HCT116 (cell line): ENCODE measurements around the gene RAD50. TPM values are rescaled to one million over a fixed set of nuclear protein-coding genes. Genes with fewer than 3 reads are reported as not detected.

Experiments used
- ATAC-seq: fragments of 200-7000 bp; cut with Tn5 transposase; 2 replicates; pipeline ENCODE4 v1.9.1; 2020; ENCODE audit warnings: mild to moderate bottlenecking, moderate library complexity
- BruUV-seq: library from RNA; stranded (reverse); fragments of 400-500 nt; replicated peaks from 2 replicates; lab custom pipeline; 2021; lab: Mats Ljungman, UMichigan
- CTCF ChIA-PET: fragments of 300-600 bp; sonication (Branson Sonifier 250); formaldehyde crosslinking; loops from one replicate; lab custom pipeline; 2021; ENCODE audit warnings: antibody characterized with exemption; lab: Charles Lee
- POLR2A ChIA-PET: fragments of 300-600, 350-600 bp; sonication (Branson Sonifier 250); formaldehyde crosslinking; loops from one replicate; lab custom pipeline; 2021; ENCODE audit warnings: antibody characterized with exemption; lab: Charles Lee
- RAD21 ChIA-PET, 2 experiments: fragments of 300-600 bp; sonication (Branson Sonifier 250); formaldehyde crosslinking; loops; one replicate each; lab custom pipeline; 2023; ENCODE audit warnings: low total read pairs in 2 of 2; ENCODE audit not compliant: uncharacterized antibody in 2 of 2, unreplicated experiment in 2 of 2, low non-redundant PET in 1 of 2; lab: Charles Lee
- DNase-seq: peaks from one replicate; pipeline ENCODE4 v3.0.0-alpha.2; 2010; ENCODE audit warnings: low read depth, low spot score
- H2AFZ ChIP-seq: fragments of 200-600 bp; shearing (Covaris generic), sonication (generic); 2 replicates; pipeline ENCODE4 v1.6.1; 2017; ENCODE audit warnings: low read depth, mixed run types, mixed read lengths, antibody characterized with exemption, low read length; ENCODE audit not compliant: poor library complexity, severe bottlenecking
- H3K27ac ChIP-seq: 2 replicates; pipeline ENCODE4 v1.5.1; 2012; ENCODE audit warnings: low read depth, low read length
- H3K27me3 ChIP-seq: fragments of 200-600 bp; sonication (generic); 2 replicates; pipeline ENCODE4 v1.6.1; 2016; ENCODE audit warnings: mixed run types, low read length, mixed read lengths; ENCODE audit not compliant: insufficient read depth
- H3K36me3 ChIP-seq, 2 experiments: fragments of 200-500 bp in 1 of 2; fragments of 200-600 bp in 1 of 2; sonication (Bioruptor generic) in 1 of 2; sonication (generic) in 1 of 2; 2 replicates each; pipeline versions ENCODE4 v1.5.1 to v1.6.1; 2014 to 2016; ENCODE audit warnings: low read length in 2 of 2, inconsistent platforms in 1 of 2, mixed read lengths in 1 of 2, mixed run types in 1 of 2; ENCODE audit not compliant: insufficient read depth in 2 of 2, control insufficient read depth in 1 of 2
- H3K4me1 ChIP-seq, 2 experiments: fragments of 200-600 bp in 1 of 2; sonication (generic) in 1 of 2; 2 replicates each; pipeline versions ENCODE4 v1.5.1 to v1.6.1; 2012 to 2017; ENCODE audit warnings: low read length in 2 of 2, inconsistent platforms in 1 of 2, mild to moderate bottlenecking in 1 of 2, mixed read lengths in 1 of 2, mixed run types in 1 of 2, moderate library complexity in 1 of 2; ENCODE audit not compliant: insufficient read depth in 2 of 2, control insufficient read depth in 1 of 2
- H3K4me2 ChIP-seq: fragments of 200-600 bp; sonication (generic); 2 replicates; pipeline ENCODE4 v1.6.1; 2017; ENCODE audit warnings: mixed run types, low read length, mixed read lengths
- H3K4me3 ChIP-seq, 2 experiments: fragments of 200-600 bp in 1 of 2; sonication (generic) in 1 of 2; replicated peaks in 1 of 2; 2 replicates each; pipeline ENCODE4 v1.5.1; 2011 to 2016; ENCODE audit warnings: low read length in 2 of 2, control low read depth in 1 of 2, low read depth in 1 of 2, mild to moderate bottlenecking in 1 of 2, mixed read lengths in 1 of 2, mixed run types in 1 of 2
- H3K79me2 ChIP-seq: fragments of 200-600 bp; sonication (generic); 2 replicates; pipeline ENCODE4 v1.6.1; 2017; ENCODE audit warnings: mild to moderate bottlenecking, mixed run types, low read length, moderate library complexity, mixed read lengths; ENCODE audit not compliant: insufficient read depth
- H3K9ac ChIP-seq: fragments of 200-600 bp; sonication (generic); 2 replicates; pipeline ENCODE4 v1.6.1; 2016; ENCODE audit warnings: low read length, mixed read lengths
- H3K9me2 ChIP-seq: fragments of 200-600 bp; sonication (generic), shearing (Covaris generic); 2 replicates; pipeline ENCODE4 v1.6.1; 2017; ENCODE audit warnings: mixed run types, mild to moderate bottlenecking, moderate library complexity; ENCODE audit not compliant: insufficient read depth
- H3K9me3 ChIP-seq, 2 experiments: fragments of 200-500 bp in 1 of 2; fragments of 200-600 bp in 1 of 2; sonication (Bioruptor generic) in 1 of 2; sonication (generic) in 1 of 2; 2 replicates each; pipeline ENCODE4 v1.6.1; 2014 to 2017; ENCODE audit warnings: low read length in 2 of 2, mixed read lengths in 2 of 2, inconsistent platforms in 1 of 2, low read depth in 1 of 2, mild to moderate bottlenecking in 1 of 2, mixed run types in 1 of 2, moderate library complexity in 1 of 2; ENCODE audit not compliant: control insufficient read depth in 1 of 2, insufficient read depth in 1 of 2
- H4K20me1 ChIP-seq: fragments of 200-600 bp; sonication (generic), shearing (Covaris generic); 2 replicates; pipeline ENCODE4 v1.6.1; 2017; ENCODE audit warnings: mixed run types, mild to moderate bottlenecking, moderate library complexity; ENCODE audit not compliant: insufficient read depth
- CBX3 ChIP-seq: IDR thresholded peaks from 2 replicates; pipeline ENCODE4 v1.6.1; 2012; ENCODE audit warnings: low read depth
- EZH2 ChIP-seq: fragments of 200-600 bp; sonication (generic); IDR thresholded peaks from 2 replicates; pipeline ENCODE4 v1.6.1; 2017; ENCODE audit warnings: antibody characterized with exemption, mixed run types
- EZH2phosphoT487 ChIP-seq: fragments of 200-600 bp; IDR thresholded peaks from 2 replicates; pipeline ENCODE4 v1.6.1; 2018; ENCODE audit warnings: antibody characterized with exemption, borderline replicate concordance
- FOSL1 ChIP-seq: IDR thresholded peaks from 2 replicates; pipeline ENCODE4 v1.6.1; 2012; ENCODE audit warnings: low read depth
- MAX ChIP-seq: IDR thresholded peaks from 2 replicates; pipeline ENCODE4 v1.6.1; 2012
- POLR2A ChIP-seq: IDR thresholded peaks from 2 replicates; pipeline ENCODE4 v1.7.0; 2011; ENCODE audit warnings: borderline replicate concordance; ENCODE audit not compliant: insufficient read depth, insufficient read length; ENCODE audit errors: extremely low read depth
- POLR2AphosphoS5 ChIP-seq: IDR thresholded peaks from 2 replicates; pipeline ENCODE4 v1.6.1; 2011; ENCODE audit warnings: mild to moderate bottlenecking, low read depth, low read length, moderate library complexity
- RAD21 ChIP-seq: IDR thresholded peaks from 2 replicates; pipeline ENCODE4 v1.6.1; 2012; ENCODE audit warnings: low read depth, mild to moderate bottlenecking
- SIN3A ChIP-seq: IDR thresholded peaks from 2 replicates; pipeline ENCODE4 v1.6.1; 2012; ENCODE audit warnings: low read depth
- TCF7L2 ChIP-seq: IDR thresholded peaks from 2 replicates; pipeline ENCODE4 v1.7.0; 2011; ENCODE audit warnings: borderline replicate concordance, inconsistent platforms; ENCODE audit not compliant: insufficient read depth, insufficient read length; ENCODE audit errors: extremely low read depth
- YY1 ChIP-seq: IDR thresholded peaks from 2 replicates; pipeline ENCODE4 v1.6.1; 2011; ENCODE audit warnings: low read length, low read depth, moderate library complexity, mild to moderate bottlenecking; ENCODE audit not compliant: insufficient replicate concordance; ENCODE audit errors: extremely low read depth
- ZNF274 ChIP-seq: fragments of 200-500 bp; sonication (Bioruptor generic); IDR thresholded peaks from 2 replicates; pipeline ENCODE4 v1.6.1; 2014; ENCODE audit warnings: mild to moderate bottlenecking, low read depth, low read length, inconsistent platforms
- intact Hi-C: fragments of 100-400 bp; cut with micrococcal nuclease; formaldehyde crosslinking; loops from 2 replicates; pipeline ENCODE4 v1.10.0; 2022
- total RNA-seq: library from RNA; stranded (reverse); gene quantifications from one replicate; pipeline ENCODE4 v1.2.1, GENCODE V29; 2021; ENCODE audit not compliant: unreplicated experiment

RAD50 gene
- total RNA-seq, 1 experiment from 2014 or later = 43.6 TPM

- H3K27me3 ChIP-seq = no peaks in the 10 kb centered on the region
- H3K79me2 ChIP-seq = no peaks in the 10 kb centered on the region
- no peak overlapping the region for H3K4me3 ChIP-seq
- POLR2A ChIA-PET = no interaction called here
- H3K4me2 ChIP-seq = no peak overlapping the region
- TF ChIP-seq TCF7L2 (no peak), EZH2 (no peak), CBX3 (no peak), MAX (no peak), RAD21 (no peak), SIN3A (no peak), POLR2AphosphoS5 (no peak), ZNF274 (no peak), YY1 (no peak), POLR2A (no peak), FOSL1 (no peak), EZH2phosphoT487 (no peak)
- no peak overlapping the region for H2AFZ ChIP-seq
- H3K36me3 ChIP-seq = no peaks in the 10 kb centered on the region
- H3K9me2 ChIP-seq = no peaks in the 10 kb centered on the region
- no peak for DNase-seq
- BruUV-seq = no TSS peak
- no peak for ATAC-seq
- RAD21 ChIA-PET = no interaction called here
- no peaks in the 10 kb centered on the region for H3K9me3 ChIP-seq
- no peaks in the 10 kb centered on the region for H4K20me1 ChIP-seq
- no peak overlapping the region for H3K9ac ChIP-seq
- H3K4me1 ChIP-seq = peaks cover 0 to 13% of the 10 kb centered on the region in 2 experiments; a peak in 1 of 4 replicates
- CTCF ChIA-PET = no interaction called here
- intact Hi-C loops = no loop called here
- H3K27ac ChIP-seq = no peak overlapping the region
These were observed 108.0 kb downstream of the RAD50 start for GRCh38 chr5:132664696-132665209.
